ENCODE data around the gene CASK. TPM values are rescaled to one million over a fixed set of nuclear protein-coding genes. Genes with fewer than 3 reads are reported as not detected.

The CASK gene
- total and polyA plus RNA-seq, 2 of the 13 experiments (the other 11 are each of a cell fraction or from before 2014, with no cell fraction given) = 14.5 to 16.0 TPM

DNA sequence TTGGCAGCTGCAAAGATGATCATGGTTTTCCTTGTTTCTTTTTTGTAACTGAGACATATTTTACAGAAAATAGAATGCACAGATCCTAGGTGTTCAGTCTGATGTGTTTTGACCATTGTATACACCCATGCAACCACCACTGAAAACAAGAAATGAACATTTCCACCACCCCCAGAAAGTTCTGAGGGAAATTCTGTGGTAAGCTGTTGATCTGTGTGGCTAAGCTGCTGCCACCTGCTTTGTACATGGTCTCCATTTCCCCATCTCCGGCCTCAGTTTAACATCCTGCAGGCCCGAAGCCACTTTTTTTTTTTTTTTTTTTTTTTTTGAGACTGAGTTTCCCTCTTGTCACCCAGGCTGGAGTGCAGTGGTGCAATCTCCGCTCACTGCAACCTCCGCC, 411.0 kb downstream of the CASK start (continued):
- TF ChIP-seq, protein P1, sequence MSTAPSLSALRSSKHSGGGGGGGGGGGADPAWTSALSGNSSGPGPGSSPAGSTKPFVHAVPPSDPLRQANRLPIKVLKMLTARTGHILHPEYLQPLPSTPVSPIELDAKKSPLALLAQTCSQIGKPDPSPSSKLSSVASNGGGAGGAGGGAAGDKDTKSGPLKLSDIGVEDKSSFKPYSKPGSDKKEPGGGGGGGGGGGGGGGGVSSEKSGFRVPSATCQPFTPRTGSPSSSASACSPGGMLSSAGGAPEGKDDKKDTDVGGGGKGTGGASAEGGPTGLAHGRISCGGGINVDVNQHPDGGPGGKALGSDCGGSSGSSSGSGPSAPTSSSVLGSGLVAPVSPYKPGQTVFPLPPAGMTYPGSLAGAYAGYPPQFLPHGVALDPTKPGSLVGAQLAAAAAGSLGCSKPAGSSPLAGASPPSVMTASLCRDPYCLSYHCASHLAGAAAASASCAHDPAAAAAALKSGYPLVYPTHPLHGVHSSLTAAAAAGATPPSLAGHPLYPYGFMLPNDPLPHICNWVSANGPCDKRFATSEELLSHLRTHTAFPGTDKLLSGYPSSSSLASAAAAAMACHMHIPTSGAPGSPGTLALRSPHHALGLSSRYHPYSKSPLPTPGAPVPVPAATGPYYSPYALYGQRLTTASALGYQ (CRISPR knock-in tag; IDR thresholded peaks at IDR 0.05) = no peak
- no peak for TF ChIP-seq ZFP41 (CRISPR knock-in tag; IDR thresholded peaks at IDR 0.05; ENCODE audit: borderline replicate concordance)

DNA sequence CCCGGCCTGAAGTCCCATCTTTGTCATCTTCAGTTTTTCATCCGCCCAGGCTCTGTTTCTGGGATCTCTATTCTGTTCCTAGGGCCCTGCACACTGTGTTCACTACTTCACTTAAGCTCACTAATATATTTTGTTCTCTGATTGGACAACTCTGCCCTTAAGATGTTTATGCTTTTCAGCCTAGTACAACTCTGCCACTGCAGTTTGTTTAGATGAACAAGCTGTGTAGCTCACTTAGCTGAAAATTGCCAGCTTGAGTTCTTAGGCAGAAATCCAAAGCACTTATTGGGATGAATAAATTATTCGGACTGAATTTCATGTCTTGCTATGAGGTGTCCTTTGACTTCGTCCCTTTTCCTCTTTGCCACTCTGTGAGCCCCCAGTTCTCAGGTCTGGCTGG, 415.4 kb downstream of the CASK start:
- Histone ChIP-seq H3K36me3 (replicated peaks in 1 of 2; ENCODE audit: control insufficient read depth in 1 of 2, insufficient read depth in 2 of 2, low read length in 2 of 2) (no peaks in the 10 kb centered on the region), H2AFZ (ENCODE audit: low read length) (no peak overlapping the region), H3K4me1 (ENCODE audit: insufficient read depth, low read length) (no peaks in the 10 kb centered on the region), H3K4me2 (ENCODE audit: low read depth, low read length) (no peak overlapping the region), H3K27me3 (ENCODE audit: control insufficient read depth in 1 of 2, insufficient read depth in 2 of 2, low read length in 2 of 2) (no peaks in the 10 kb centered on the region), H3K27ac (ENCODE audit: extremely low read length, insufficient read depth, low read length) (no peak overlapping the region), H3K9ac (ENCODE audit: insufficient read depth, low read depth, low read length) (no peak overlapping the region), H3K79me2 (ENCODE audit: insufficient read depth, low read length) (no peaks in the 10 kb centered on the region), H3K9me3 (ENCODE audit: low read length) (no peaks in the 10 kb centered on the region), H3K4me3 (replicated peaks in 1 of 3; ENCODE audit: insufficient read depth in 1 of 3, low read depth in 2 of 3, low read length in 3 of 3) (no peak overlapping the region), H4K20me1 (ENCODE audit: insufficient read depth, low read length) (no peaks in the 10 kb centered on the region)
- intact Hi-C loops (cut with micrococcal nuclease; ENCODE audit: unreplicated experiment) = no loop called here
- FAIRE-seq (no peak), ATAC-seq (no peak), DNase-seq (ENCODE audit: low spot score) (no peak)
- BruUV-seq (replicated peaks) = no TSS peak
- 63% methylated on average over 4 of the region's 4 CpGs for WGBS (ENCODE audit: low lambda C conversion rate)
- in situ Hi-C loops (cut with HindIII; ENCODE audit: extremely low pct_ligation_motif_present, low pct_unique_long_range_greater_than_20kb) = no loop called here
- POLR2A ChIA-PET = no interaction called here
- CTCF ChIA-PET (ENCODE audit: low intra/inter-chr PET ratio, low total read pairs) = no interaction called here
- TF ChIP-seq ASH2L (IDR thresholded peaks at IDR 0.05; ENCODE audit: insufficient read length, low read depth, low read length) (no peak), ZNF605 (CRISPR knock-in tag; IDR thresholded peaks at IDR 0.05) (no peak), ZNF121 (CRISPR knock-in tag; IDR thresholded peaks at IDR 0.05) (no peak), CC2D1A (CRISPR knock-in tag; IDR thresholded peaks at IDR 0.05) (no peak), ZNF75D (CRISPR knock-in tag; IDR thresholded peaks at IDR 0.05; ENCODE audit: borderline replicate concordance) (no peak), ZKSCAN8 (CRISPR knock-in tag; IDR thresholded peaks at IDR 0.05; ENCODE audit: borderline replicate concordance) (no peak), ZNF234 (CRISPR knock-in tag; conservative IDR thresholded peaks at IDR 0.05) (no peak), ZSCAN22 (CRISPR knock-in tag; IDR thresholded peaks at IDR 0.05) (no peak), SCMH1 (CRISPR knock-in tag; IDR thresholded peaks at IDR 0.05; ENCODE audit: borderline replicate concordance) (no peak)
- TF ChIP-seq, protein P2, sequence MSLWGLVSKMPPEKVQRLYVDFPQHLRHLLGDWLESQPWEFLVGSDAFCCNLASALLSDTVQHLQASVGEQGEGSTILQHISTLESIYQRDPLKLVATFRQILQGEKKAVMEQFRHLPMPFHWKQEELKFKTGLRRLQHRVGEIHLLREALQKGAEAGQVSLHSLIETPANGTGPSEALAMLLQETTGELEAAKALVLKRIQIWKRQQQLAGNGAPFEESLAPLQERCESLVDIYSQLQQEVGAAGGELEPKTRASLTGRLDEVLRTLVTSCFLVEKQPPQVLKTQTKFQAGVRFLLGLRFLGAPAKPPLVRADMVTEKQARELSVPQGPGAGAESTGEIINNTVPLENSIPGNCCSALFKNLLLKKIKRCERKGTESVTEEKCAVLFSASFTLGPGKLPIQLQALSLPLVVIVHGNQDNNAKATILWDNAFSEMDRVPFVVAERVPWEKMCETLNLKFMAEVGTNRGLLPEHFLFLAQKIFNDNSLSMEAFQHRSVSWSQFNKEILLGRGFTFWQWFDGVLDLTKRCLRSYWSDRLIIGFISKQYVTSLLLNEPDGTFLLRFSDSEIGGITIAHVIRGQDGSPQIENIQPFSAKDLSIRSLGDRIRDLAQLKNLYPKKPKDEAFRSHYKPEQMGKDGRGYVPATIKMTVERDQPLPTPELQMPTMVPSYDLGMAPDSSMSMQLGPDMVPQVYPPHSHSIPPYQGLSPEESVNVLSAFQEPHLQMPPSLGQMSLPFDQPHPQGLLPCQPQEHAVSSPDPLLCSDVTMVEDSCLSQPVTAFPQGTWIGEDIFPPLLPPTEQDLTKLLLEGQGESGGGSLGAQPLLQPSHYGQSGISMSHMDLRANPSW (CRISPR knock-in tag; IDR thresholded peaks at IDR 0.05; ENCODE audit: borderline replicate concordance) = no peak
- TF ChIP-seq, protein P3, sequence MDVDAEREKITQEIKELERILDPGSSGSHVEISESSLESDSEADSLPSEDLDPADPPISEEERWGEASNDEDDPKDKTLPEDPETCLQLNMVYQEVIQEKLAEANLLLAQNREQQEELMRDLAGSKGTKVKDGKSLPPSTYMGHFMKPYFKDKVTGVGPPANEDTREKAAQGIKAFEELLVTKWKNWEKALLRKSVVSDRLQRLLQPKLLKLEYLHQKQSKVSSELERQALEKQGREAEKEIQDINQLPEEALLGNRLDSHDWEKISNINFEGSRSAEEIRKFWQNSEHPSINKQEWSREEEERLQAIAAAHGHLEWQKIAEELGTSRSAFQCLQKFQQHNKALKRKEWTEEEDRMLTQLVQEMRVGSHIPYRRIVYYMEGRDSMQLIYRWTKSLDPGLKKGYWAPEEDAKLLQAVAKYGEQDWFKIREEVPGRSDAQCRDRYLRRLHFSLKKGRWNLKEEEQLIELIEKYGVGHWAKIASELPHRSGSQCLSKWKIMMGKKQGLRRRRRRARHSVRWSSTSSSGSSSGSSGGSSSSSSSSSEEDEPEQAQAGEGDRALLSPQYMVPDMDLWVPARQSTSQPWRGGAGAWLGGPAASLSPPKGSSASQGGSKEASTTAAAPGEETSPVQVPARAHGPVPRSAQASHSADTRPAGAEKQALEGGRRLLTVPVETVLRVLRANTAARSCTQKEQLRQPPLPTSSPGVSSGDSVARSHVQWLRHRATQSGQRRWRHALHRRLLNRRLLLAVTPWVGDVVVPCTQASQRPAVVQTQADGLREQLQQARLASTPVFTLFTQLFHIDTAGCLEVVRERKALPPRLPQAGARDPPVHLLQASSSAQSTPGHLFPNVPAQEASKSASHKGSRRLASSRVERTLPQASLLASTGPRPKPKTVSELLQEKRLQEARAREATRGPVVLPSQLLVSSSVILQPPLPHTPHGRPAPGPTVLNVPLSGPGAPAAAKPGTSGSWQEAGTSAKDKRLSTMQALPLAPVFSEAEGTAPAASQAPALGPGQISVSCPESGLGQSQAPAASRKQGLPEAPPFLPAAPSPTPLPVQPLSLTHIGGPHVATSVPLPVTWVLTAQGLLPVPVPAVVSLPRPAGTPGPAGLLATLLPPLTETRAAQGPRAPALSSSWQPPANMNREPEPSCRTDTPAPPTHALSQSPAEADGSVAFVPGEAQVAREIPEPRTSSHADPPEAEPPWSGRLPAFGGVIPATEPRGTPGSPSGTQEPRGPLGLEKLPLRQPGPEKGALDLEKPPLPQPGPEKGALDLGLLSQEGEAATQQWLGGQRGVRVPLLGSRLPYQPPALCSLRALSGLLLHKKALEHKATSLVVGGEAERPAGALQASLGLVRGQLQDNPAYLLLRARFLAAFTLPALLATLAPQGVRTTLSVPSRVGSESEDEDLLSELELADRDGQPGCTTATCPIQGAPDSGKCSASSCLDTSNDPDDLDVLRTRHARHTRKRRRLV (CRISPR knock-in tag; IDR thresholded peaks at IDR 0.05) = no peak

Measured in HepG2 (cell line).